ENCODE results near the gene FAM184A. TPM values are rescaled to one million over a fixed set of nuclear protein-coding genes. Genes with fewer than 3 reads are reported as not detected.

Gene FAM184A
- total and polyA plus RNA-seq, 2 of the 13 experiments (the other 11 are each of a cell fraction or from before 2014, with no cell fraction given) = 7.0 to 18.0 TPM

DNA sequence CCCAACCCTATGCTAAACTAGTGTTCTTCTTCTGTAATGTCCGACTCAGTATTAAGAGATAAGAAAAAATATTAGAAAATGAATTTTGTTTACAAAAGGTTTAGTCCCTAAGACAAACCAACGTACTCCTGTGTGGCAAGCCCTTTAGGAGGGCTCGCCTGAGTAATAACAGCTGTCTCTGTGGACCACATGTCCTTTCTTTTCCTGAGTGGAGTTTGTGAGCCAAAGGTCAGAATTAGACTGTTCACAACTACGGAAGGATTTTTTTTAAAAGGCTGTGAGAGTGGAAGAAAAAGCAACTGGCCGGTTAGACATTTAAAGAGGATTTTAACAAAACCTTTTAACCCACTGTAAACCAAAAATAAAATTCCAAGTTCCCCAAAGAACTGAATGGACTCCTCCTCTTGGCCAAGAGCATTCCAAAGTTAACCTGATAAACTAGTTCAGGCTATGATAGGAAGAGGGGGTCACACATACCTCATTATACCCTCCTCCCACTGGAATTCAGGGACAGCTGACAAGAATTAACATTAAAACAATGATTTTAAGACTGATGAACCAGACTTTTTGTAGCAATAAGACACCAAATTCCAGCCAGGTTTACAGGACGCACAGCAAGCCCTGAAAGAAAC lies 43.5 kb downstream of the FAM184A start:
- Histone ChIP-seq H3K4me1 (ENCODE audit: insufficient read depth, low read length) (peaks cover 12% of the 10 kb centered on the region), H3K27me3 (ENCODE audit: control insufficient read depth in 1 of 2, insufficient read depth in 2 of 2, low read length in 2 of 2) (no peaks in the 10 kb centered on the region), H3K27ac (ENCODE audit: extremely low read length, insufficient read depth, low read length) (no peak overlapping the region), H3K4me2 (ENCODE audit: low read depth, low read length) (peak overlapping the region; percentile 29), H3K9me3 (ENCODE audit: low read length) (no peaks in the 10 kb centered on the region), H2AFZ (ENCODE audit: low read length) (peak overlapping the region; percentile 4), H3K4me3 (replicated peaks in 1 of 3; ENCODE audit: insufficient read depth in 1 of 3, low read depth in 2 of 3, low read length in 3 of 3) (no peak overlapping the region), H3K36me3 (replicated peaks in 1 of 2; ENCODE audit: control insufficient read depth in 1 of 2, insufficient read depth in 2 of 2, low read length in 2 of 2) (no peaks in the 10 kb centered on the region), H3K79me2 (ENCODE audit: insufficient read depth, low read length) (no peaks in the 10 kb centered on the region), H4K20me1 (ENCODE audit: insufficient read depth, low read length) (no peaks in the 10 kb centered on the region), H3K9ac (ENCODE audit: insufficient read depth, low read depth, low read length) (no peak overlapping the region)
- CTCF ChIA-PET (ENCODE audit: low intra/inter-chr PET ratio, low total read pairs) = no interaction called here
- intact Hi-C loops (cut with micrococcal nuclease; ENCODE audit: unreplicated experiment) = no loop called here
- in situ Hi-C loops (cut with HindIII; ENCODE audit: extremely low pct_ligation_motif_present, low pct_unique_long_range_greater_than_20kb) = no loop called here
- 37% methylated on average over 6 of the region's 6 CpGs for WGBS (ENCODE audit: low lambda C conversion rate)
- POLR2A ChIA-PET = no interaction called here
- no TSS peak for BruUV-seq (replicated peaks)
- peak; percentile 93 for ATAC-seq
- peak; percentile 7 for DNase-seq (ENCODE audit: low spot score)
- no peak for FAIRE-seq
- TF ChIP-seq, protein P1, sequence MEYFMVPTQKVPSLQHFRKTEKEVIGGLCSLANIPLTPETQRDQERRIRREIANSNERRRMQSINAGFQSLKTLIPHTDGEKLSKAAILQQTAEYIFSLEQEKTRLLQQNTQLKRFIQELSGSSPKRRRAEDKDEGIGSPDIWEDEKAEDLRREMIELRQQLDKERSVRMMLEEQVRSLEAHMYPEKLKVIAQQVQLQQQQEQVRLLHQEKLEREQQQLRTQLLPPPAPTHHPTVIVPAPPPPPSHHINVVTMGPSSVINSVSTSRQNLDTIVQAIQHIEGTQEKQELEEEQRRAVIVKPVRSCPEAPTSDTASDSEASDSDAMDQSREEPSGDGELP (IDR thresholded peaks at IDR 0.05; ENCODE audit: borderline replicate concordance, low read depth) = peak; percentile 78
- no peak for TF ChIP-seq ZFP41 (CRISPR knock-in tag; IDR thresholded peaks at IDR 0.05; ENCODE audit: borderline replicate concordance)
- TF ChIP-seq, protein P2, sequence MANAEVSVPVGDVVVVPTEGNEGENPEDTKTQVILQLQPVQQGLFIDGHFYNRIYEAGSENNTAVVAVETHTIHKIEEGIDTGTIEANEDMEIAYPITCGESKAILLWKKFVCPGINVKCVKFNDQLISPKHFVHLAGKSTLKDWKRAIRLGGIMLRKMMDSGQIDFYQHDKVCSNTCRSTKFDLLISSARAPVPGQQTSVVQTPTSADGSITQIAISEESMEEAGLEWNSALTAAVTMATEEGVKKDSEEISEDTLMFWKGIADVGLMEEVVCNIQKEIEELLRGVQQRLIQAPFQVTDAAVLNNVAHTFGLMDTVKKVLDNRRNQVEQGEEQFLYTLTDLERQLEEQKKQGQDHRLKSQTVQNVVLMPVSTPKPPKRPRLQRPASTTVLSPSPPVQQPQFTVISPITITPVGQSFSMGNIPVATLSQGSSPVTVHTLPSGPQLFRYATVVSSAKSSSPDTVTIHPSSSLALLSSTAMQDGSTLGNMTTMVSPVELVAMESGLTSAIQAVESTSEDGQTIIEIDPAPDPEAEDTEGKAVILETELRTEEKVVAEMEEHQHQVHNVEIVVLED (CRISPR knock-in tag; IDR thresholded peaks at IDR 0.05; ENCODE audit: borderline replicate concordance) = no peak
- TF ChIP-seq PPARG (CRISPR knock-in tag; conservative IDR thresholded peaks at IDR 0.05) = peak; percentile 79; the same call in 1 of the 2 replicates
- no peak; the same call in 1 of the 2 replicates for TF ChIP-seq POGZ (CRISPR knock-in tag; IDR thresholded peaks at IDR 0.05)
- peak; percentile 51 for TF ChIP-seq HNF4A (CRISPR knock-in tag; IDR thresholded peaks at IDR 0.05)
- no peak for TF ChIP-seq CREM (IDR thresholded peaks at IDR 0.05)
- TF ChIP-seq CREM (CRISPR knock-in tag; IDR thresholded peaks at IDR 0.05) = no peak
- TF ChIP-seq JARID2 (CRISPR knock-in tag; IDR thresholded peaks at IDR 0.05; ENCODE audit: insufficient replicate concordance) = no peak
- TF ChIP-seq, protein P3, sequence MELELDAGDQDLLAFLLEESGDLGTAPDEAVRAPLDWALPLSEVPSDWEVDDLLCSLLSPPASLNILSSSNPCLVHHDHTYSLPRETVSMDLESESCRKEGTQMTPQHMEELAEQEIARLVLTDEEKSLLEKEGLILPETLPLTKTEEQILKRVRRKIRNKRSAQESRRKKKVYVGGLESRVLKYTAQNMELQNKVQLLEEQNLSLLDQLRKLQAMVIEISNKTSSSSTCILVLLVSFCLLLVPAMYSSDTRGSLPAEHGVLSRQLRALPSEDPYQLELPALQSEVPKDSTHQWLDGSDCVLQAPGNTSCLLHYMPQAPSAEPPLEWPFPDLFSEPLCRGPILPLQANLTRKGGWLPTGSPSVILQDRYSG (CRISPR knock-in tag; IDR thresholded peaks at IDR 0.05) = no peak
- TF ChIP-seq CBFB (CRISPR knock-in tag; IDR thresholded peaks at IDR 0.05) = no peak
- TF ChIP-seq, protein P4, sequence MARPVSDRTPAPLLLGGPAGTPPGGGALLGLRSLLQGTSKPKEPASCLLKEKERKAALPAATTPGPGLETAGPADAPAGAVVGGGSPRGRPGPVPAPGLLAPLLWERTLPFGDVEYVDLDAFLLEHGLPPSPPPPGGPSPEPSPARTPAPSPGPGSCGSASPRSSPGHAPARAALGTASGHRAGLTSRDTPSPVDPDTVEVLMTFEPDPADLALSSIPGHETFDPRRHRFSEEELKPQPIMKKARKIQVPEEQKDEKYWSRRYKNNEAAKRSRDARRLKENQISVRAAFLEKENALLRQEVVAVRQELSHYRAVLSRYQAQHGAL (CRISPR knock-in tag; IDR thresholded peaks at IDR 0.05; ENCODE audit: not compliant biosample characterization) = no peak
- TF ChIP-seq, protein P5, sequence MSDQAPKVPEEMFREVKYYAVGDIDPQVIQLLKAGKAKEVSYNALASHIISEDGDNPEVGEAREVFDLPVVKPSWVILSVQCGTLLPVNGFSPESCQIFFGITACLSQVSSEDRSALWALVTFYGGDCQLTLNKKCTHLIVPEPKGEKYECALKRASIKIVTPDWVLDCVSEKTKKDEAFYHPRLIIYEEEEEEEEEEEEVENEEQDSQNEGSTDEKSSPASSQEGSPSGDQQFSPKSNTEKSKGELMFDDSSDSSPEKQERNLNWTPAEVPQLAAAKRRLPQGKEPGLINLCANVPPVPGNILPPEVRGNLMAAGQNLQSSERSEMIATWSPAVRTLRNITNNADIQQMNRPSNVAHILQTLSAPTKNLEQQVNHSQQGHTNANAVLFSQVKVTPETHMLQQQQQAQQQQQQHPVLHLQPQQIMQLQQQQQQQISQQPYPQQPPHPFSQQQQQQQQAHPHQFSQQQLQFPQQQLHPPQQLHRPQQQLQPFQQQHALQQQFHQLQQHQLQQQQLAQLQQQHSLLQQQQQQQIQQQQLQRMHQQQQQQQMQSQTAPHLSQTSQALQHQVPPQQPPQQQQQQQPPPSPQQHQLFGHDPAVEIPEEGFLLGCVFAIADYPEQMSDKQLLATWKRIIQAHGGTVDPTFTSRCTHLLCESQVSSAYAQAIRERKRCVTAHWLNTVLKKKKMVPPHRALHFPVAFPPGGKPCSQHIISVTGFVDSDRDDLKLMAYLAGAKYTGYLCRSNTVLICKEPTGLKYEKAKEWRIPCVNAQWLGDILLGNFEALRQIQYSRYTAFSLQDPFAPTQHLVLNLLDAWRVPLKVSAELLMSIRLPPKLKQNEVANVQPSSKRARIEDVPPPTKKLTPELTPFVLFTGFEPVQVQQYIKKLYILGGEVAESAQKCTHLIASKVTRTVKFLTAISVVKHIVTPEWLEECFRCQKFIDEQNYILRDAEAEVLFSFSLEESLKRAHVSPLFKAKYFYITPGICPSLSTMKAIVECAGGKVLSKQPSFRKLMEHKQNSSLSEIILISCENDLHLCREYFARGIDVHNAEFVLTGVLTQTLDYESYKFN (CRISPR knock-in tag; conservative IDR thresholded peaks at IDR 0.05) = 0 out of 2 replicates have a peak, but pooled peaks have one; percentile 34
- no peak for TF ChIP-seq LCORL (IDR thresholded peaks at IDR 0.05)
- 0 out of 2 replicates have a peak, but pooled peaks have one; percentile 17 for TF ChIP-seq LCORL (CRISPR knock-in tag; IDR thresholded peaks at IDR 0.05)
